GM12878 (cell line): ENCODE results near the gene COL2A1.

ENCODE experiments used
- CREB1 ChIP-seq: IDR thresholded peaks from 2 replicates; pipeline ENCODE4 v1.6.1; 2012; ENCODE audit warnings: low read depth, mild to moderate bottlenecking, inconsistent platforms
- HDAC2 ChIP-seq: fragments of 200-600 bp; sonication (generic); IDR thresholded peaks from 2 replicates; pipeline ENCODE4 v1.6.1; 2017
- TF ChIP-seq, protein P1 (sequence below), 3 experiments: IDR thresholded peaks in 2 of 3; conservative IDR thresholded peaks in 1 of 3; 2 replicates each; pipeline ENCODE4 v1.5.1; 2011; ENCODE audit warnings: low read depth in 3 of 3, low read length in 3 of 3, mild to moderate bottlenecking in 3 of 3, control low read depth in 2 of 3, moderate library complexity in 2 of 3, inconsistent platforms in 1 of 3, mixed read lengths in 1 of 3; ENCODE audit not compliant: control insufficient read depth in 2 of 3, insufficient read depth in 1 of 3; ENCODE audit errors: extremely low read depth in 1 of 3
- TF ChIP-seq, protein P2 (sequence below): fragments of 450-650 bp; formaldehyde crosslinking; IDR thresholded peaks from 2 replicates; pipeline ENCODE4 v1.4.0; 2020; ENCODE audit warnings: mild to moderate bottlenecking, moderate library complexity
- TF ChIP-seq, protein P3 (sequence below): IDR thresholded peaks from 2 replicates; pipeline ENCODE4 v1.6.1; 2012; ENCODE audit warnings: low read length, inconsistent platforms

GRCh38 chr12:47962198-47962597 lies 42.1 kb downstream of the COL2A1 start:
- TF ChIP-seq, protein P1, sequence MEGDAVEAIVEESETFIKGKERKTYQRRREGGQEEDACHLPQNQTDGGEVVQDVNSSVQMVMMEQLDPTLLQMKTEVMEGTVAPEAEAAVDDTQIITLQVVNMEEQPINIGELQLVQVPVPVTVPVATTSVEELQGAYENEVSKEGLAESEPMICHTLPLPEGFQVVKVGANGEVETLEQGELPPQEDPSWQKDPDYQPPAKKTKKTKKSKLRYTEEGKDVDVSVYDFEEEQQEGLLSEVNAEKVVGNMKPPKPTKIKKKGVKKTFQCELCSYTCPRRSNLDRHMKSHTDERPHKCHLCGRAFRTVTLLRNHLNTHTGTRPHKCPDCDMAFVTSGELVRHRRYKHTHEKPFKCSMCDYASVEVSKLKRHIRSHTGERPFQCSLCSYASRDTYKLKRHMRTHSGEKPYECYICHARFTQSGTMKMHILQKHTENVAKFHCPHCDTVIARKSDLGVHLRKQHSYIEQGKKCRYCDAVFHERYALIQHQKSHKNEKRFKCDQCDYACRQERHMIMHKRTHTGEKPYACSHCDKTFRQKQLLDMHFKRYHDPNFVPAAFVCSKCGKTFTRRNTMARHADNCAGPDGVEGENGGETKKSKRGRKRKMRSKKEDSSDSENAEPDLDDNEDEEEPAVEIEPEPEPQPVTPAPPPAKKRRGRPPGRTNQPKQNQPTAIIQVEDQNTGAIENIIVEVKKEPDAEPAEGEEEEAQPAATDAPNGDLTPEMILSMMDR (IDR thresholded peaks at IDR 0.05 in 2 of 3, conservative IDR thresholded peaks at IDR 0.05 in 1 of 3; ENCODE audit: control insufficient read depth in 2 of 3, extremely low read depth in 1 of 3, insufficient read depth in 1 of 3, low read depth in 3 of 3, low read length in 3 of 3): no peak
- TF ChIP-seq CREB1 (no peak), HDAC2 (no peak)
- TF ChIP-seq, protein P2, sequence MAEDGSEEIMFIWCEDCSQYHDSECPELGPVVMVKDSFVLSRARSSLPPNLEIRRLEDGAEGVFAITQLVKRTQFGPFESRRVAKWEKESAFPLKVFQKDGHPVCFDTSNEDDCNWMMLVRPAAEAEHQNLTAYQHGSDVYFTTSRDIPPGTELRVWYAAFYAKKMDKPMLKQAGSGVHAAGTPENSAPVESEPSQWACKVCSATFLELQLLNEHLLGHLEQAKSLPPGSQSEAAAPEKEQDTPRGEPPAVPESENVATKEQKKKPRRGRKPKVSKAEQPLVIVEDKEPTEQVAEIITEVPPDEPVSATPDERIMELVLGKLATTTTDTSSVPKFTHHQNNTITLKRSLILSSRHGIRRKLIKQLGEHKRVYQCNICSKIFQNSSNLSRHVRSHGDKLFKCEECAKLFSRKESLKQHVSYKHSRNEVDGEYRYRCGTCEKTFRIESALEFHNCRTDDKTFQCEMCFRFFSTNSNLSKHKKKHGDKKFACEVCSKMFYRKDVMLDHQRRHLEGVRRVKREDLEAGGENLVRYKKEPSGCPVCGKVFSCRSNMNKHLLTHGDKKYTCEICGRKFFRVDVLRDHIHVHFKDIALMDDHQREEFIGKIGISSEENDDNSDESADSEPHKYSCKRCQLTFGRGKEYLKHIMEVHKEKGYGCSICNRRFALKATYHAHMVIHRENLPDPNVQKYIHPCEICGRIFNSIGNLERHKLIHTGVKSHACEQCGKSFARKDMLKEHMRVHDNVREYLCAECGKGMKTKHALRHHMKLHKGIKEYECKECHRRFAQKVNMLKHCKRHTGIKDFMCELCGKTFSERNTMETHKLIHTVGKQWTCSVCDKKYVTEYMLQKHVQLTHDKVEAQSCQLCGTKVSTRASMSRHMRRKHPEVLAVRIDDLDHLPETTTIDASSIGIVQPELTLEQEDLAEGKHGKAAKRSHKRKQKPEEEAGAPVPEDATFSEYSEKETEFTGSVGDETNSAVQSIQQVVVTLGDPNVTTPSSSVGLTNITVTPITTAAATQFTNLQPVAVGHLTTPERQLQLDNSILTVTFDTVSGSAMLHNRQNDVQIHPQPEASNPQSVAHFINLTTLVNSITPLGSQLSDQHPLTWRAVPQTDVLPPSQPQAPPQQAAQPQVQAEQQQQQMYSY (CRISPR knock-in tag): no peak
- TF ChIP-seq, protein P3, sequence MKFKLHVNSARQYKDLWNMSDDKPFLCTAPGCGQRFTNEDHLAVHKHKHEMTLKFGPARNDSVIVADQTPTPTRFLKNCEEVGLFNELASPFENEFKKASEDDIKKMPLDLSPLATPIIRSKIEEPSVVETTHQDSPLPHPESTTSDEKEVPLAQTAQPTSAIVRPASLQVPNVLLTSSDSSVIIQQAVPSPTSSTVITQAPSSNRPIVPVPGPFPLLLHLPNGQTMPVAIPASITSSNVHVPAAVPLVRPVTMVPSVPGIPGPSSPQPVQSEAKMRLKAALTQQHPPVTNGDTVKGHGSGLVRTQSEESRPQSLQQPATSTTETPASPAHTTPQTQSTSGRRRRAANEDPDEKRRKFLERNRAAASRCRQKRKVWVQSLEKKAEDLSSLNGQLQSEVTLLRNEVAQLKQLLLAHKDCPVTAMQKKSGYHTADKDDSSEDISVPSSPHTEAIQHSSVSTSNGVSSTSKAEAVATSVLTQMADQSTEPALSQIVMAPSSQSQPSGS: no peak
